GM12878 (cell line): ENCODE data around the gene LRRC10B.

Experiments
- BCL3 ChIP-seq: IDR thresholded peaks from 2 replicates; pipeline ENCODE4 v1.6.1; 2011; ENCODE audit warnings: borderline replicate concordance, low read depth, mild to moderate bottlenecking, moderate library complexity, low read length; ENCODE audit not compliant: insufficient read depth, poor library complexity, severe bottlenecking
- CBX3 ChIP-seq: fragments of 200-600 bp; sonication (generic); IDR thresholded peaks from 2 replicates; pipeline ENCODE4 v1.6.1; 2016; ENCODE audit warnings: low read depth, borderline replicate concordance
- POLR2A ChIP-seq: IDR thresholded peaks from 2 replicates; pipeline ENCODE4 v1.6.1; 2011; ENCODE audit warnings: low read depth, mild to moderate bottlenecking, low read length
- SIN3A ChIP-seq: IDR thresholded peaks from 2 replicates; pipeline ENCODE4 v1.6.1; 2012; ENCODE audit warnings: low read depth, low read length, improper control_type of control experiment
- TF ChIP-seq, protein P1 (sequence below), 3 experiments: IDR thresholded peaks in 2 of 3; conservative IDR thresholded peaks in 1 of 3; 2 replicates each; pipeline ENCODE4 v1.5.1; 2011; ENCODE audit warnings: low read depth in 3 of 3, low read length in 3 of 3, mild to moderate bottlenecking in 3 of 3, control low read depth in 2 of 3, moderate library complexity in 2 of 3, inconsistent platforms in 1 of 3, mixed read lengths in 1 of 3; ENCODE audit not compliant: control insufficient read depth in 2 of 3, insufficient read depth in 1 of 3; ENCODE audit errors: extremely low read depth in 1 of 3
- TF ChIP-seq, protein P2 (sequence below): fragments of 450-650 bp; conservative IDR thresholded peaks from 2 replicates; pipeline ENCODE4 v1.6.1; 2017; ENCODE audit warnings: mild to moderate bottlenecking, moderate library complexity

DNA sequence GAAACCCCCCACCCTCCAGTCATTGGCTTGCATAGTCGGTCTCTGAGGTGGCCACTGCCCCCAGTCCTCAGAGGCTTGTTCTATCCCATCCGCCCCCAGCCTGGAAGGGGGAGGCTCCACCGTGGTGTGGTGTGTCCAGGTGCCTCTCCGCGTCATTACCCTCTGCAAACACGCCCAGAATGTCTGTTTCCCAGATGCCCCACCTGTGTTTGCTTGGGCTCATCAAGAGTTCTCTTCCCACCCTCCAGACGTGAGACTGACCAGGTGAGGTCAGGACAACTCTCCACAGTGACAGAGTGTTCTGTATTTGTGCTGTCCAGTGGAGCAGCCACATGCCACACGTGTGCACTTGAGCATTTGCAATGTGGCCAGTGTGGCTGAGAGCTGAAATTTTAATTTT, 24.9 kb downstream of the LRRC10B start:
- TF ChIP-seq POLR2A = no peak
- TF ChIP-seq, protein P1, sequence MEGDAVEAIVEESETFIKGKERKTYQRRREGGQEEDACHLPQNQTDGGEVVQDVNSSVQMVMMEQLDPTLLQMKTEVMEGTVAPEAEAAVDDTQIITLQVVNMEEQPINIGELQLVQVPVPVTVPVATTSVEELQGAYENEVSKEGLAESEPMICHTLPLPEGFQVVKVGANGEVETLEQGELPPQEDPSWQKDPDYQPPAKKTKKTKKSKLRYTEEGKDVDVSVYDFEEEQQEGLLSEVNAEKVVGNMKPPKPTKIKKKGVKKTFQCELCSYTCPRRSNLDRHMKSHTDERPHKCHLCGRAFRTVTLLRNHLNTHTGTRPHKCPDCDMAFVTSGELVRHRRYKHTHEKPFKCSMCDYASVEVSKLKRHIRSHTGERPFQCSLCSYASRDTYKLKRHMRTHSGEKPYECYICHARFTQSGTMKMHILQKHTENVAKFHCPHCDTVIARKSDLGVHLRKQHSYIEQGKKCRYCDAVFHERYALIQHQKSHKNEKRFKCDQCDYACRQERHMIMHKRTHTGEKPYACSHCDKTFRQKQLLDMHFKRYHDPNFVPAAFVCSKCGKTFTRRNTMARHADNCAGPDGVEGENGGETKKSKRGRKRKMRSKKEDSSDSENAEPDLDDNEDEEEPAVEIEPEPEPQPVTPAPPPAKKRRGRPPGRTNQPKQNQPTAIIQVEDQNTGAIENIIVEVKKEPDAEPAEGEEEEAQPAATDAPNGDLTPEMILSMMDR (IDR thresholded peaks at IDR 0.05 in 2 of 3, conservative IDR thresholded peaks at IDR 0.05 in 1 of 3; ENCODE audit: control insufficient read depth in 2 of 3, extremely low read depth in 1 of 3, insufficient read depth in 1 of 3, low read depth in 3 of 3, low read length in 3 of 3) = no peak
- no peak for TF ChIP-seq CBX3
- TF ChIP-seq, protein P2, sequence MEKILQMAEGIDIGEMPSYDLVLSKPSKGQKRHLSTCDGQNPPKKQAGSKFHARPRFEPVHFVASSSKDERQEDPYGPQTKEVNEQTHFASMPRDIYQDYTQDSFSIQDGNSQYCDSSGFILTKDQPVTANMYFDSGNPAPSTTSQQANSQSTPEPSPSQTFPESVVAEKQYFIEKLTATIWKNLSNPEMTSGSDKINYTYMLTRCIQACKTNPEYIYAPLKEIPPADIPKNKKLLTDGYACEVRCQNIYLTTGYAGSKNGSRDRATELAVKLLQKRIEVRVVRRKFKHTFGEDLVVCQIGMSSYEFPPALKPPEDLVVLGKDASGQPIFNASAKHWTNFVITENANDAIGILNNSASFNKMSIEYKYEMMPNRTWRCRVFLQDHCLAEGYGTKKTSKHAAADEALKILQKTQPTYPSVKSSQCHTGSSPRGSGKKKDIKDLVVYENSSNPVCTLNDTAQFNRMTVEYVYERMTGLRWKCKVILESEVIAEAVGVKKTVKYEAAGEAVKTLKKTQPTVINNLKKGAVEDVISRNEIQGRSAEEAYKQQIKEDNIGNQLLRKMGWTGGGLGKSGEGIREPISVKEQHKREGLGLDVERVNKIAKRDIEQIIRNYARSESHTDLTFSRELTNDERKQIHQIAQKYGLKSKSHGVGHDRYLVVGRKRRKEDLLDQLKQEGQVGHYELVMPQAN = no peak
- no peak for TF ChIP-seq SIN3A
- TF ChIP-seq BCL3 = no peak
